Osteoblast (primary cell): ENCODE results near the gene IRS2. TPM values are rescaled to one million over a fixed set of nuclear protein-coding genes. Genes with fewer than 3 reads are reported as not detected.

Source experiments
- DNase-seq: peaks from one replicate; pipeline ENCODE4 v3.0.0; 2011; ENCODE audit warnings: low spot score, mixed read lengths; ENCODE audit not compliant: insufficient read length; ENCODE audit errors: missing footprints
- H2AFZ ChIP-seq: 2 replicates; pipeline ENCODE4 v1.6.0; 2011; ENCODE audit warnings: mild to moderate bottlenecking, low read length
- H3K27ac ChIP-seq: 2 replicates; pipeline ENCODE4 v1.5.1; 2011; ENCODE audit warnings: mild to moderate bottlenecking, low read depth, low read length, moderate library complexity
- H3K27me3 ChIP-seq: 2 replicates; pipeline ENCODE4 v1.6.0; 2012; ENCODE audit warnings: mild to moderate bottlenecking, control low read depth, inconsistent platforms, low read length, moderate library complexity; ENCODE audit not compliant: insufficient read depth
- H3K36me3 ChIP-seq: 2 replicates; pipeline ENCODE4 v1.5.1; 2011; ENCODE audit warnings: mild to moderate bottlenecking, low read length, control low read depth, moderate library complexity; ENCODE audit not compliant: insufficient read depth
- H3K4me1 ChIP-seq: 2 replicates; pipeline ENCODE4 v1.5.1; 2011; ENCODE audit warnings: mild to moderate bottlenecking, low read length, control low read depth, moderate library complexity; ENCODE audit not compliant: insufficient read depth
- H3K4me2 ChIP-seq: 2 replicates; pipeline ENCODE4 v1.6.0; 2011; ENCODE audit warnings: mild to moderate bottlenecking, low read length; ENCODE audit not compliant: insufficient read depth
- H3K4me3 ChIP-seq: fragments of 200-600 bp; sonication (generic); 3 replicates; pipeline ENCODE4 v1.5.1; 2012; ENCODE audit warnings: mild to moderate bottlenecking, low read length, inconsistent platforms; ENCODE audit not compliant: insufficient read depth
- H3K79me2 ChIP-seq: 2 replicates; pipeline ENCODE4 v1.6.0; 2012; ENCODE audit warnings: mild to moderate bottlenecking, low read length, control low read depth, inconsistent platforms; ENCODE audit not compliant: insufficient read depth
- H3K9me3 ChIP-seq: 2 replicates; pipeline ENCODE4 v1.5.1; 2011; ENCODE audit warnings: low read depth, low read length, control low read depth
- H4K20me1 ChIP-seq: 2 replicates; pipeline ENCODE4 v1.6.0; 2012; ENCODE audit warnings: mild to moderate bottlenecking, low read length, control low read depth; ENCODE audit not compliant: insufficient read depth
- total RNA-seq: library from RNA; depleted of rRNA; stranded (reverse); fragments of >200 nt; gene quantifications from 2 replicates; pipeline ENCODE4 v1.2.3, GENCODE V29; 2012
- TF ChIP-seq, protein P1 (sequence below): IDR thresholded peaks from 2 replicates; pipeline ENCODE4 v1.5.1; 2011; ENCODE audit warnings: mild to moderate bottlenecking, low read depth, low read length, moderate library complexity; ENCODE audit errors: extremely low read depth

Gene IRS2
- total RNA-seq, 1 donor = 8.3 TPM

DNA sequence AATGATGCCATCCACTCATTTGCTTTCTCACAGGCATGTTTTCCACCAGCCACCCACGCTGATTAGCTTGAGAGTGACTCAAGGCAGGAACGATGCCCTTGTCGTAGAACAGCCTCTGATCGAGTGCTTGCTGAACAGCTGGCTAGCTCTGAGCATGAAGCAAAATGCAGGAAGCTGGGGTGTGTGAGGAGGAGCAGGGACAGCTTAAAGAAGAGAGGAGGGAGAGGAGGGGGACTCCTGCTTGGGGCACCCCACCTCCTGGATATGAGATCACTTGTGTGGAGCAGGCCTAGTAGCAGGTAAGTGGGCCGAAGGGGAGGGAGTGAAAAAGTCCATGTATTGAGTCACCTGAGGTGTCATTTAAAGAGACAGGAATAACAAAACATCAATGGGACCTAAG, 48.8 kb downstream of the IRS2 start:
- no peak overlapping the region for H3K4me2 ChIP-seq
- no peak overlapping the region for H2AFZ ChIP-seq
- TF ChIP-seq, protein P1, sequence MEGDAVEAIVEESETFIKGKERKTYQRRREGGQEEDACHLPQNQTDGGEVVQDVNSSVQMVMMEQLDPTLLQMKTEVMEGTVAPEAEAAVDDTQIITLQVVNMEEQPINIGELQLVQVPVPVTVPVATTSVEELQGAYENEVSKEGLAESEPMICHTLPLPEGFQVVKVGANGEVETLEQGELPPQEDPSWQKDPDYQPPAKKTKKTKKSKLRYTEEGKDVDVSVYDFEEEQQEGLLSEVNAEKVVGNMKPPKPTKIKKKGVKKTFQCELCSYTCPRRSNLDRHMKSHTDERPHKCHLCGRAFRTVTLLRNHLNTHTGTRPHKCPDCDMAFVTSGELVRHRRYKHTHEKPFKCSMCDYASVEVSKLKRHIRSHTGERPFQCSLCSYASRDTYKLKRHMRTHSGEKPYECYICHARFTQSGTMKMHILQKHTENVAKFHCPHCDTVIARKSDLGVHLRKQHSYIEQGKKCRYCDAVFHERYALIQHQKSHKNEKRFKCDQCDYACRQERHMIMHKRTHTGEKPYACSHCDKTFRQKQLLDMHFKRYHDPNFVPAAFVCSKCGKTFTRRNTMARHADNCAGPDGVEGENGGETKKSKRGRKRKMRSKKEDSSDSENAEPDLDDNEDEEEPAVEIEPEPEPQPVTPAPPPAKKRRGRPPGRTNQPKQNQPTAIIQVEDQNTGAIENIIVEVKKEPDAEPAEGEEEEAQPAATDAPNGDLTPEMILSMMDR = no peak
- H3K4me1 ChIP-seq = no peaks in the 10 kb centered on the region
- H3K9me3 ChIP-seq = no peaks in the 10 kb centered on the region
- H3K79me2 ChIP-seq = no peaks in the 10 kb centered on the region
- DNase-seq = no peak
- no peak overlapping the region for H3K27ac ChIP-seq
- no peaks in the 10 kb centered on the region for H3K27me3 ChIP-seq
- H3K4me3 ChIP-seq = no peak overlapping the region
- no peaks in the 10 kb centered on the region for H3K36me3 ChIP-seq
- H4K20me1 ChIP-seq = no peaks in the 10 kb centered on the region

DNA sequence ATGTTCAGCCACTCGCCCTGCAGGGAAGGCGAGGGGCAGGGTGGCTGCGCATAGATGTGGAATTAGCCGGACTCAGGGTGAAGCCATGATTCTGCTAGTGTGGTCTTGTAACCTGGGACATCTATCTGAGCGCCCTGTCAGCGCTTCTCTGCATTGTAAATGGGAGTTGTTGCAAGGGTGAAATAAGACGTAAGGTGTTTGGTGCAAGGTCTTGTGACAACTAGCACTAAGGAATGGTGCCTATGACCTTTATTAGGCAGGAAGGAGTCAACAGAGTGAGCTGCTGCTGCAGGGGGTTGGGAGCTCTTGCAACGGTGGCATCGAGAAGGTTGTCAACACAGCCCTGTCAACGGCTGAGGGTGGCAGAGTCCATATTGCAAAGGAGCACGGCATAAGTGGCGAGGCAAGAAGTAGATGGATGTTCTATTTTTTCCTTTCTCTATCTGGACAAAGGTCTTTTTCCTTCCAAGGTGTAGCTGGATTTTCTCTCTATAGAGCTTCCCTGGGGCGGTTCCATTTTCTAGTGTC, 49.3 kb downstream of the IRS2 start:
- H3K27me3 ChIP-seq = no peaks in the 10 kb centered on the region
- no peaks in the 10 kb centered on the region for H4K20me1 ChIP-seq
- TF ChIP-seq, protein P1 = no peak
- no peaks in the 10 kb centered on the region for H3K79me2 ChIP-seq
- H3K4me1 ChIP-seq = no peaks in the 10 kb centered on the region
- DNase-seq = no peak
- no peak overlapping the region for H3K4me2 ChIP-seq
- no peaks in the 10 kb centered on the region for H3K9me3 ChIP-seq
- H3K36me3 ChIP-seq = no peaks in the 10 kb centered on the region
- no peak overlapping the region for H3K4me3 ChIP-seq
- no peak overlapping the region for H3K27ac ChIP-seq
- no peak overlapping the region for H2AFZ ChIP-seq

DNA sequence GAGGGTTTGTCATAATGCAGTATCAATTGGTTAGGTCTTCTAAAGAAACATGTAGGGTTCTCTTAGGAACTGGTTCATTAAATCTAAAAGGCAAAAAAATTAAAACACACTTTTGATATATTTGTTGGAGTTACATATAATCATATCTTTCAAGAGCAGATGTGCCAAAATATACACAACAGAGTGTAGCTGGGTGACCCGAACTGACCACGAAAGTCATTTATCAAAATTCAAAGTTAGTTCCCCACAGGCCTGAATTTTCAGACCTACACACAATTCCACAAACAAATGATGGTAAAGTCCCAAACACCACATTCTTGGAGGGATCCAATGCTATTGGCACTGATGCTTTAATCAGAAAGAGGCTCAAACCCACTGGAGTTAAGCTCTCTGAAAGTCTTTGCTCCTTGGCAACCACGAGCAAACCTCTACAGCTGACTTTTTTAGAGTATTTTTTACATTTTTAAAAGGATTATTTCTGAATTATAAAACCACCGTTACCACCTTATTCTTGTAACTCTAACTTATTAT, 50.9 kb downstream of the IRS2 start:
- H3K9me3 ChIP-seq = no peaks in the 10 kb centered on the region
- DNase-seq = no peak
- no peaks in the 10 kb centered on the region for H3K79me2 ChIP-seq
- H3K36me3 ChIP-seq = no peaks in the 10 kb centered on the region
- no peaks in the 10 kb centered on the region for H4K20me1 ChIP-seq
- no peak overlapping the region for H2AFZ ChIP-seq
- TF ChIP-seq, protein P1 = no peak
- no peaks in the 10 kb centered on the region for H3K27me3 ChIP-seq
- no peak overlapping the region for H3K4me2 ChIP-seq
- H3K4me3 ChIP-seq = no peak overlapping the region
- H3K27ac ChIP-seq = no peak overlapping the region
- H3K4me1 ChIP-seq = no peaks in the 10 kb centered on the region

DNA sequence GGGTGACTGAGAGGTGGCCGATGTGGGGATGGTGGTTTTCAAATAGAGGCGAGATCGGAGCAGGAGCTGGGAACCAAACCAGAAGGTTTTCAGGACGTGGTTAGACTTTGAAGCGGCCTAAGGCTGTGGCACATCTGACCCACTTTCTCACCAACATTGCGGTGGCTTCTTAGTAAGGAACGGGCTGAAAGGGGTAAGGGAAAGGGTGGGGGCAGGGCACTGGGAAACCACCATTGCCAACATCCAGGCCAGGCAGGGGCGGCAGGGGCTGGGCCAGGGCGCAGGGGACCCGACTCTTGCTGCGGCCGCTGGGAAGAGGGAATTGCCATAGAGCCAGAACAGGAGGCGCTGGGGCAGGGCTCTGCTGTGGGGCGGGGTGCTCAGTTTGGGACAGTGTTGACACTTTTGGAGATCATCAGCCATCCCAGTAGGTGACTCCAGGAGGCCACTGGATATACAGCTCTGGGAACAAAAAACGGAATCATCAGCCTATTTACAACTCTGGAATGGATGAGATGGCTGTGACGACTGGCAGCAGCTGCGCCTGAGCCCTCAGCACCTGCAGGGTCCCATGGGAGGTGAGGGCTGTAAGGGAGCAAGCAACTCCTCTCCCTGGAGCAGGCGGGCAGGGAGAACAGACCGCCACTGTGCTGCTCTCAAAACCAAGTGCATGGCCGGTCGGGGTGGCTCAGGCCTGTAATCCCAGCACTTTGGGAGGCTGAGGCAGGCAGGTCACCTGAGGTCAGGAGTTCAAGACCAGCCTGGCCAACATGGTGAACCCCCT, 52.2 kb downstream of the IRS2 start:
- Histone ChIP-seq H3K27ac (no peak overlapping the region), H3K4me2 (no peak overlapping the region), H4K20me1 (no peaks in the 10 kb centered on the region), H3K4me3 (no peak overlapping the region), H3K79me2 (no peaks in the 10 kb centered on the region), H3K9me3 (no peaks in the 10 kb centered on the region), H3K36me3 (no peaks in the 10 kb centered on the region), H2AFZ (no peak overlapping the region), H3K27me3 (peaks cover 3% of the 10 kb centered on the region), H3K4me1 (no peaks in the 10 kb centered on the region)
- DNase-seq = no peak
- TF ChIP-seq, protein P1 = no peak
